A549 (cell line): ENCODE measurements around the gene PSMD2. TPM values are rescaled to one million over a fixed set of nuclear protein-coding genes. Genes with fewer than 3 reads are reported as not detected.
A peak's percentile ranks its signal among the peaks of the same experiment; 100 is the strongest.

Experiments used
- ATAC-seq, 2 experiments: fragments of 200-7000 bp in 1 of 2; fragments of >200 bp in 1 of 2; cut with Nextera tagmentation in 1 of 2; cut with Tn5 transposase in 1 of 2; 3 replicates each; pipeline versions ENCODE4 v1.8.0 to v1.9.1; 2018 to 2020; ENCODE audit warnings: mild to moderate bottlenecking in 1 of 2, moderate library complexity in 1 of 2
- CTCF ChIA-PET: fragments of 300-600 bp; sonication (Branson Sonifier 250); formaldehyde crosslinking; extraction: SDS; loops from one replicate; lab custom pipeline; 2021; ENCODE audit warnings: antibody characterized with exemption, inconsistent platforms; lab: Yijun Ruan, JAX
- POLR2A ChIA-PET: fragments of 350-600 bp; formaldehyde crosslinking; extraction: SDS; loops from one replicate; lab custom pipeline; 2021; ENCODE audit warnings: antibody characterized with exemption, inconsistent platforms; lab: Yijun Ruan, JAX
- DNase-seq, 2 experiments: peaks; one replicate each; pipeline versions ENCODE4 v3.0.0 to v3.0.0-alpha.2; 2011 to 2016; ENCODE audit warnings: low read depth in 1 of 2, low spot score in 1 of 2
- FAIRE-seq: peaks from 2 replicates; lab custom pipeline; 2011; peaks lifted over from hg19 to GRCh38; lab: Jason Lieb, UNC
- H3K27ac ChIP-seq, 2 experiments: fragments of >200 bp; sonication (Bioruptor Twin); formaldehyde crosslinking; 3 replicates each; pipeline ENCODE4 v1.5.1; 2016 to 2017
- H3K4me1 ChIP-seq: fragments of >200 bp; sonication (Bioruptor Twin); formaldehyde crosslinking; 3 replicates; pipeline ENCODE4 v1.6.1; 2016
- H3K4me2 ChIP-seq: fragments of >200 bp; sonication (Bioruptor Twin); formaldehyde crosslinking; 3 replicates; pipeline ENCODE4 v1.6.1; 2016
- H3K4me3 ChIP-seq: fragments of >200 bp; sonication (Bioruptor Twin); formaldehyde crosslinking; 3 replicates; pipeline ENCODE4 v1.5.1; 2016
- H3K9me3 ChIP-seq: fragments of >200 bp; sonication (Bioruptor Twin); formaldehyde crosslinking; 3 replicates; pipeline ENCODE4 v1.6.1; 2016
- EHMT2 ChIP-seq: fragments of 200-600 bp; sonication (generic); IDR thresholded peaks from 2 replicates; pipeline ENCODE4 v1.6.1; 2016; ENCODE audit warnings: antibody characterized with exemption, low read depth, mild to moderate bottlenecking, moderate library complexity
- HMGXB4 ChIP-seq: fragments of 250-450 bp; sonication (Bioruptor Pico); IDR thresholded peaks from 2 replicates; pipeline ENCODE4 v1.5.0; 2021; ENCODE audit warnings: mild to moderate bottlenecking, moderate library complexity, borderline replicate concordance
- HOXA7 ChIP-seq: fragments of 250-450 bp; sonication (Bioruptor Pico); IDR thresholded peaks from 2 replicates; pipeline ENCODE4 v1.5.0; 2020; ENCODE audit warnings: mild to moderate bottlenecking, moderate library complexity
- HOXB5 ChIP-seq: fragments of 250-450 bp; sonication (Bioruptor Pico); IDR thresholded peaks from 2 replicates; pipeline ENCODE4 v1.5.0; 2020; ENCODE audit warnings: mild to moderate bottlenecking, moderate library complexity
- JUN ChIP-seq, 2 experiments: fragments of >200 bp; sonication (Bioruptor Twin); formaldehyde crosslinking; IDR thresholded peaks; 2 replicates in 1 of 2; 3 replicates in 1 of 2; pipeline ENCODE4 v1.6.1; 2016 to 2017
- POLR2A ChIP-seq: IDR thresholded peaks from 2 replicates; pipeline ENCODE4 v1.6.1; 2012; ENCODE audit warnings: mild to moderate bottlenecking, low read length
- POLR2AphosphoS2 ChIP-seq: conservative IDR thresholded peaks from 2 replicates; pipeline ENCODE4 v1.6.1; 2012; ENCODE audit warnings: low read length, improper control_type of control experiment, inconsistent platforms
- RAD21 ChIP-seq, 2 experiments: fragments of >200 bp in 1 of 2; sonication (Bioruptor Twin) in 1 of 2; formaldehyde crosslinking in 1 of 2; IDR thresholded peaks in 1 of 2; conservative IDR thresholded peaks in 1 of 2; 2 replicates in 1 of 2; 3 replicates in 1 of 2; pipeline ENCODE4 v1.6.1; 2012 to 2018; ENCODE audit warnings: inconsistent platforms in 1 of 2
- REST ChIP-seq: fragments of 200-600 bp; sonication (generic); IDR thresholded peaks from 2 replicates; pipeline ENCODE4 v1.6.1; 2016; ENCODE audit warnings: antibody characterized with exemption, mild to moderate bottlenecking, moderate library complexity
- TFCP2L1 ChIP-seq: fragments of 250-450 bp; sonication (Bioruptor Pico); IDR thresholded peaks from 2 replicates; pipeline ENCODE4 v1.5.0; 2021; ENCODE audit warnings: mild to moderate bottlenecking
- WGBS: methylation state at CpG from one replicate; pipeline ENCODE4 v1.1.6; 2017; ENCODE audit errors: missing lambda C conversion rate; 5-methylcytosine and 5-hydroxymethylcytosine counted together
- polyA plus RNA-seq, 4 experiments: library from polyadenylated mRNA; depleted of rRNA in 3 of 4; stranded (reverse); fragments of >200 nt; fragmentation: RNase III in 1 of 4; extraction: RNeasy Plus Mini Kit Qiagen cat#74134 plus additional on column Dnase treatment in 1 of 4; gene quantifications; 2 replicates in 3 of 4; 3 replicates in 1 of 4; pipeline ENCODE4 v1.2.3, GENCODE V29; 2011 to 2017
- TF ChIP-seq, protein P1 (sequence below): fragments of 250-450 bp; sonication (Bioruptor Pico); IDR thresholded peaks from 2 replicates; pipeline ENCODE4 v1.5.0; 2020; ENCODE audit warnings: low read depth, mild to moderate bottlenecking, moderate library complexity
- TF ChIP-seq, protein P2 (sequence below): fragments of 450-650 bp; IDR thresholded peaks from 2 replicates; pipeline ENCODE4 v1.6.1; 2014; ENCODE audit warnings: antibody characterized with exemption
- TF ChIP-seq, protein P3 (sequence below): IDR thresholded peaks from 2 replicates; pipeline ENCODE4 v1.6.1; 2012

The PSMD2 gene
- polyA plus RNA-seq, 2 of the 4 experiments (the other 2 are of a cell fraction) = 267 to 541 TPM

DNA sequence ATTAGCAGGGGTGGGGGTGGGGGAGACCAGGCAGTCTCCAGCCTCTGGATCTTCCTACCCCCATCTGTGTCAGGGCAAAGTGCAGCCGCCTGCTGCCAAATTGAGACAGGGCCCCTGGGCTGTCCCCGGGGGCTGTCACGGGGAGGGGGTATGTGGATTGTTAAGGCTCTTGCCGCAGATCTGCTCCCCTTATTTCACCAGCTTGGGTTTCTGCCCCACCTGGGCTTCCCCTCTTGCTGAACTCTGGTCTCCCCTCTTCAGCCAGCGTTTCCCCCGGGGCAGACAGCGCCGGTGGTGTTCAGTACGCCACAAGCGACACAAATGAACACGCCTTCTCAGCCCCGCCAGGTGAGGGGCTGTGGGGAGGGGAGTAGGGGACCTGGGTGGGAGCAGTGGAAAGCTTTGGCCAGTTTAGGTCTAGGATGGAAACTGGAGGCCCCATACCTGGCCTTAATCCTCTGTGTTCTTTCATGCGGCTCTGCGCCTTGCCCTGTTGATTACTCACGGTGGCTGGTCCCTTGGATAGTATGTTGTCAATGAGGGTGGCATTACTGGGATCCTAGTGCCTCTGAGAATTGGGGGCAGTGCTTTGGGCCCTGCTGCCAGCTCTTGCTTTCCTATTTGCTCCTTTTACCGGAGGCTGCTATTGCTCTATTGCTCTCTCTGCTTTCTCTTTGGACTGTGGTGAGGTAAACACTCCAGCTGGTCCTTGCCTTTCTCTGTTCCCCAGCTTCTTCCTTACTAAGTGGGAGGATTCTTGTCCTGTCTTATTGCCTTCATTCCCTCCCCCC lies 17.0 kb downstream of the PSMD2 start:
- no peak for DNase-seq
- Histone ChIP-seq H3K27ac (peak overlapping the region; percentile 100), H3K4me2 (peak overlapping the region; percentile 94)
- WGBS = 19% methylated on average over 14 of the region's 16 CpGs
- TF ChIP-seq HOXB5 (CRISPR knock-in tag) (no peak), RAD21 (conservative IDR thresholded peaks at IDR 0.05 in 1 of 2, IDR thresholded peaks at IDR 0.05 in 1 of 2) (no peak), REST (no peak), HOXA7 (CRISPR knock-in tag) (no peak), POLR2A (no peak), HMGXB4 (CRISPR knock-in tag) (no peak), POLR2AphosphoS2 (no peak)
- TF ChIP-seq, protein P1, sequence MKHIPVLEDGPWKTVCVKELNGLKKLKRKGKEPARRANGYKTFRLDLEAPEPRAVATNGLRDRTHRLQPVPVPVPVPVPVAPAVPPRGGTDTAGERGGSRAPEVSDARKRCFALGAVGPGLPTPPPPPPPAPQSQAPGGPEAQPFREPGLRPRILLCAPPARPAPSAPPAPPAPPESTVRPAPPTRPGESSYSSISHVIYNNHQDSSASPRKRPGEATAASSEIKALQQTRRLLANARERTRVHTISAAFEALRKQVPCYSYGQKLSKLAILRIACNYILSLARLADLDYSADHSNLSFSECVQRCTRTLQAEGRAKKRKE = no peak
- TF ChIP-seq, protein P2, sequence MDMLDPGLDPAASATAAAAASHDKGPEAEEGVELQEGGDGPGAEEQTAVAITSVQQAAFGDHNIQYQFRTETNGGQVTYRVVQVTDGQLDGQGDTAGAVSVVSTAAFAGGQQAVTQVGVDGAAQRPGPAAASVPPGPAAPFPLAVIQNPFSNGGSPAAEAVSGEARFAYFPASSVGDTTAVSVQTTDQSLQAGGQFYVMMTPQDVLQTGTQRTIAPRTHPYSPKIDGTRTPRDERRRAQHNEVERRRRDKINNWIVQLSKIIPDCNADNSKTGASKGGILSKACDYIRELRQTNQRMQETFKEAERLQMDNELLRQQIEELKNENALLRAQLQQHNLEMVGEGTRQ = no peak
- TF ChIP-seq, all 56 proteins: peak for 0
- H3K4me3 ChIP-seq = peak overlapping the region; percentile 86
- FAIRE-seq (no peak), ATAC-seq (no peak)
- ChIA-PET CTCF (interaction anchor here (0.9 to 1.0 kb wide), 3 partner anchors 10 to 29 kb away, joined by 3 read pairs; no protein-coding TSS in a partner anchor), POLR2A (no interaction called here)
- peaks cover 49% of the 10 kb centered on the region for H3K4me1 ChIP-seq
- H3K9me3 ChIP-seq = no peaks in the 10 kb centered on the region

GRCh38 chr3:184316792-184317191 lies 17.8 kb downstream of the PSMD2 start:
- H3K4me3 ChIP-seq = peak overlapping the region; percentile 86; the same call in 2 of the 3 replicates
- H3K9me3 ChIP-seq = no peaks in the 10 kb centered on the region
- peak overlapping the region in 1 of 2 experiments; percentile 100; a peak in 2 of 6 replicates for H3K27ac ChIP-seq
- no peak for TF ChIP-seq TFCP2L1 (CRISPR knock-in tag)
- POLR2A ChIA-PET = no interaction called here
- 89% methylated on average over 7 of the region's 7 CpGs for WGBS
- CTCF ChIA-PET = interaction anchor here (0.9 to 1.0 kb wide), 3 partner anchors 11 to 28 kb away, joined by 3 read pairs; no protein-coding TSS in a partner anchor
- DNase-seq (no peak), ATAC-seq (no peak), FAIRE-seq (no peak)
- peak overlapping the region; percentile 94 for H3K4me2 ChIP-seq
- peaks cover 51% of the 10 kb centered on the region for H3K4me1 ChIP-seq

DNA sequence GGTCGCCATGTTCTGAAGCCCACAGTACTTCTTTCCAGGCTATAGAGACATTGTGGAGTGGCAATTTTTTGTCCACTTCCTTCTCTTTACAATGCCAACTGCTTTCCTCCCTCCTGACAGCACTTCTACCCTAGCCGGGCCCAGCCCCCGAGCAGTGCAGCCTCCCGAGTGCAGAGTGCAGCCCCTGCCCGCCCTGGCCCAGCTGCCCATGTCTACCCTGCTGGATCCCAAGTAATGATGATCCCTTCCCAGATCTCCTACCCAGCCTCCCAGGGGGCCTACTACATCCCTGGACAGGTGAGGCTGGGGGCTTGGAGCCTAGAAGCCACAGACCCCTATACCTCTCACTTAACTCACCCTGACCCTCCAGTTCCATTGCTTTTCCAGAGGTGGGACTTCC lies 18.2 kb downstream of the PSMD2 start:
- POLR2A ChIA-PET = no interaction called here
- peak overlapping the region; percentile 86; the same call in 1 of the 3 replicates for H3K4me3 ChIP-seq
- H3K4me1 ChIP-seq = peaks cover 51% of the 10 kb centered on the region

More for the DNA sequence above, 18.2 kb downstream of the PSMD2 start:
- Histone ChIP-seq H3K4me2 (peak overlapping the region; percentile 94), H3K9me3 (no peaks in the 10 kb centered on the region), H3K27ac (peak overlapping the region in 1 of 2 experiments; percentile 48; a peak in 1 of 6 replicates)
- CTCF ChIA-PET = interaction anchor here (1.0 kb wide), 1 partner anchor 14 kb away, joined by 3 read pairs; no protein-coding TSS in a partner anchor
- no peak for DNase-seq
- WGBS = 93% methylated on average over 5 of the region's 5 CpGs
- TF ChIP-seq, protein P3, sequence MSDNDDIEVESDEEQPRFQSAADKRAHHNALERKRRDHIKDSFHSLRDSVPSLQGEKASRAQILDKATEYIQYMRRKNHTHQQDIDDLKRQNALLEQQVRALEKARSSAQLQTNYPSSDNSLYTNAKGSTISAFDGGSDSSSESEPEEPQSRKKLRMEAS = no peak
- TF ChIP-seq JUN (IDR thresholded peaks at IDR 0.05) (no peak), EHMT2 (no peak)
- FAIRE-seq = no peak
- no peak for ATAC-seq
